ENCODE results near the gene SP1.
A peak's percentile ranks its signal among the peaks of the same experiment; 100 is the strongest.

Gene SP1

DNA sequence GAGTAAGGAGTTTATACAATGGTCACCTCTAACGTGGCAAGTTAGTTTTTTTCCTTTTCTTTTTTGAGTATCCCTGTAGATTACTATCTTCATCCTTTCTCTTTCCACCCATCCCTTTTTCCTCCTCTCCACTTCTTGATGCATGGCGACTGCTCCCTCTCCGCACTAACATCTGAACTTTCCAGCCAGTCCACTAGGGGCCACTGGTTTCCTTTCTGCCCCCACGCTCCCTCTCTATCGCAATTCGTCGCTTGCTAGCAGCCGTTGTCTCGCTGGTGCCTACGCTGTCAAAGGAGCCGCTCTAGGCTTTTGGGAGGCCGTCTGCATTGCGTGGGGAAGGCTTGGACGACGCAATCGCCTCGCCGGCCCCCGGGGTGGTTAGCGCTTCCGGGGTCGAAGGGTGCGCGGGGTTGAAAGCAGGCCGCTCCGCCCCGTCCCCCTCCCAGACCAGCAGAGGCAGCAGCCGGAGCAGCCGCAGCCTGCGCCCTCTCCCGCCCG lies 71.7 kb downstream of the SP1 start, which contains the start of gene PCBP2:
TSS of gene PCBP2 (plus strand) at position 442 of the 498 bp plus-strand sequence. CDS start 2,699 bp downstream, outside the sequence.
- peak; percentile 100 for DNase-seq (ENCODE audit: low spot score)

DNA sequence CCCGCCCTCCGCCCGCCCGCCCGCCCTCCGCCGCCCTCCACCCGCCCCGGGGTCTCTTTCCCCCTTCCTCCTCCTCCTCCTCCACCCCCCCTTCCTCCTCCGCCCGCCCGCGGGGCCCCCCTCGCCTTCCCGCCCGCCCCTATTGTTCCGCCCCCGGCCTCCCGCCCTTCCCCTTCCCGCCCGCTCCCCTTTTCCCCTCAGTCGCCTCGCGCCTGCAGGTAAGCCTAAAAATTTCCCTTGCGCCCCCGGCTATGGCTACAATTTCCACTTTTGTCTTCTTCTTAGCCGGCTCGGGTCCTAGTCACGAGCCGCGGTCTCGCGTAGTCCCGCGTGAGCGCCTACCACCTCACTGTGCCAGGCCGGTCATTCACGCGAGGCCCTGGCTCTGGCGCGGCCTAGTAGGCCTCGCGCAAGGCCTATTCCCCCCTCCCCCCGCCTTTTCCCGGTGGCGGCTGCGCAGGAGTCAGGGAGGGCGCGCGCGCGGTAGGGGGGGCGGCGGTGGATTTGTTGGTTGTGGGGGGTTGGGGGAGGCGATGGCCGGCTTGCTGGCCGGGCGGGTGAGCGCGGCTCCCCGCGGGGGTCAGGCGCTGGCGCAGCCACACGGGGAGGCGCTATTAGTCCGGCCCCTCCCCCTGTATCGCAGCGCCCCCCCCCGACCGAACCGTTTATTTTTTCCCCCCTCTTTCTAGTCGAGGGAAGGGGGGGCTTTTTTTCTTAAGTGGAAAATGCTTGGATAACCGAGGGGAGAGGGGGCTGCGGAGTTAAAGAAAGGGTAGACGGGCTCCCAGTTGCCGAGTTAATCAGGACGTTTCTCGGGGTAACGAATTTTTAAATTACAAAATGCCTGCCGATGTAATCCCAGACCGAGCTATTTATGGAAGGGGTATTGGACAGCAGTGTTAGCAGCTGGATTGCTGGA lies 72.4 kb downstream of the SP1 start:
- peak; percentile 72 for DNase-seq (ENCODE audit: low spot score)

DNA sequence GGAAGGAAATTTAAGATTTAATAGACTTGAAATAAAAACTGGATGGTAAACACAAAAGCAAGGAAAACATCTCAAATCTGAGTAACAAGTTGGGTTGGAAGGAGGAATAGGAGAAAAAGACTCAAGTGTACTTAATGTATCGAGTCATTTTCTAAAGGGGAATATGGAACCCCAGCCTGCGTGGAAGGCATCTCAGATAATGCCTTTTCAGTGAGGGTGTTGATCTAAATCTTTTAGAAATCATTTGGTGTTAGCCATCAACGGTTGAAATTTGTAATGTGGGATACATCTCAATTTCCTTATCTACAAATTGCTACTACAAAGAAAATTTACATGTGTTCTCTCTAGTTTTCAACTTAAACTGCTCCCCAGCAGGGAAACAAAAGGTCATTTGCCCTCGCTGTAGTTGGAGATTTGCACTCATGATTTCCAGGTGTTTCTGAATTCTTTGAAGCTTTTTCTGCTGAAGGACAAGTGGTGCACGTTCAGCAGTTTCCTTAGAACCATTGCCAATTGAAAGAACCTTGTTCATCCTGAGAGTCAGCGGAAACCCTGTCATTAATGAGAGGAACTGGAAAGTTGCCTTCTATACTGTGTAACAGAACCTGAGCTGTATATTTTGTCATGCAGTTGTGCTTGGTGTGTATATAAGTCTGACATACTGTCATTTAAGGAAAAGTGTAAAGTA lies 74.1 kb downstream of the SP1 start:
- DNase-seq (ENCODE audit: low spot score), result no peak

DNA sequence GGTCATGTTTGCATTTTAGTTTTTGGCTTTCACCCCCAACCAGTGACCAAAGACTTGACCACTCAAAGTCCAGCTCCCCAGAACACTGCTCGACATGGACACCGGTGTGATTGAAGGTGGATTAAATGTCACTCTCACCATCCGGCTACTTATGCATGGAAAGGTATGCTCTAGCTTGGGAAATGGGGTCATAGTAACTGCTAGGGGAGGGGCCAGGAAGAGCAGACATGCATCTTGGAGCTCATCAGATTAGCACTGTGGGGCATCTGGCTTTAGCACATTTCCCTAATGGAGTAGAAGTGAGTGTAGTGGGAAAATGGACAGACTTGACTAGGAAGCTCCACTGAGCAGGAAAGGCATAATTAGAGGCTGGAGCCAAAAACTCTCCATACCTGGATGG lies 74.7 kb downstream of the SP1 start:
- DNase-seq (ENCODE audit: low spot score), result no peak

DNA sequence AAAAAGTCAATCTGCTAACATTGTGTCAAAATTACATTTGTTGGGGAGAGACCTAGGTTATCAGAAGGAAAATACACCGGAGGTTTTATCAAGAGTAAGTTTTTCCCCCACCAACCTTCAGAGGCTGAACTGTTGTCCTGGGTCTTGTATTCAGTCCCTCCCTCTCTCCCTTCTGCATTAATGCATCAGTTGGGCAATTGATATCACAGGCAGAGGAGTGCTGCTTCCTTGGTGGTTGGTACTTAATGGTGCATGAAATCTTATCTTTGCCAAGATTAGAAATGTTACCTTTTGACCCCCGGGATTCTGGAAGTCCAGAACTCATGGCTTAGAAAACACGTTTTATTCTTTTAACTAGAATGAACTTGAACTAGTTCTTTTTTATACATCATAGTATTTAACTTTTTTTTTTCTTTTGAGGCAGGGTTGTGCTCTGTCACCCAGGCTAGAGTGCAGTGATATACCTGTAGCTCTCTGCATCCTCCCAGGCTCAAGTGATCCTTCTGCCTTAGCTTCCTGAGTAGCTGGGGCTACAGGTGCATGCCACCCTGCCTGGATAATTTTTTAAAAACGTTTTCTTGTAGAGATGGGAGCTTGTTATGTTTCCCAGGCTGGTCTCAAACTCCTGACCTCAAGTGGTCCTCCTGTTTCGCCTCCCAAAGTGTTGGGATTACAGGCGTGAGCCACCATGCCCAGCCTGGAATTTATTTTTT lies 76.8 kb downstream of the SP1 start:
- DNase-seq (ENCODE audit: low spot score), result no peak

DNA sequence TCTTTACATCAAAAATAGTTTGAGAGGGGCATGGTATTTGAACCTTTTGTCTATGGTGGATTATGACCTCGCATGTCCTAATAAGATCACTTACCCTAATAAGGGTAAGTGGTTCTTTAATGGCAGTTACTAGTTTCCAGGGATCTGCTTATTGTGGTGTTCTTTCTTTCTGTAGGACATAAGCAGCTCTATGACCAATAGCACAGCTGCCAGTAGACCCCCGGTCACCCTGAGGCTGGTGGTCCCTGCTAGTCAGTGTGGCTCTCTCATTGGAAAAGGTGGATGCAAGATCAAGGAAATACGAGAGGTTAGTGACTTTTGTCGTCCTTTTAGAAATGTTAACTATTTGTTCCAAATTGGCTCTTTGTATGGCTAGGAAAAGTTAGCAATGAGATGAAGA lies 79.1 kb downstream of the SP1 start:
- DNase-seq (ENCODE audit: low spot score), result no peak

DNA sequence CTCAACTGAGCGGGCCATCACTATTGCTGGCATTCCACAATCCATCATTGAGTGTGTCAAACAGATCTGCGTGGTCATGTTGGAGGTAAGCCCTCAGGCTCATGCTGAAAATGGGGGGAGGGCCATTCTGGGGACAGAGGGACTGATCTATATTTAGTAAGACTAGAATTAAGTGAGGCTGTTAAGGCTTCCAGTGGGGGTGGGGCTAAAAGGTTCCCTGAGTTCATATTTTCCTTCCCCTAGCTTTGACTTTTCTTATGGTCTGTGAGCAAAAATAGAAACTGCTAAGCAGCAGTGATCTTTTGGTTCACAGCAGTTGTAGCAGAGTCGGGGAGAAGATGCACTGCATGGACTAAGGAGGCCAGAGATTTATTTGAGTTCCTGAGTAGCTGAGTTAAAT lies 81.1 kb downstream of the SP1 start:
- DNase-seq (ENCODE audit: low spot score), result no peak

DNA sequence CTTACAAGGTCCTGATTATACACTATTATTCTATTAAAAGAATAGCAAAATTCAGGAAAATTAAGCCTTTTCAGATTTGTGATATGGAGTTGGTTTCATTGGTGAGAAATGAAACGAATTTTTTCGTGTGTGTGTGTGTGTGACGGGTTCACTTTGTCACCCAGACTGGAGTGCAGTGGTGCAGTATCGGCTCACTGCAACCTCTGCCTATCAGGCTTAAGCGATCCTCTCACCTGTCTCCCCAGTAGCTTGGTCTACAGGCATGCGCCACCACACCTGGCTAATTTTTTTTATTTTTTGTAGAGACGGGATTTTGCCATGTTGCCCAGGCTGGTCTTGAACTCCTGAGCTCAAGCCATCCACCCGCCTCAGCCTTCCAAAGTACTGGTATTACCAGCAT lies 81.6 kb downstream of the SP1 start:
- no peak for DNase-seq (ENCODE audit: low spot score)

DNA sequence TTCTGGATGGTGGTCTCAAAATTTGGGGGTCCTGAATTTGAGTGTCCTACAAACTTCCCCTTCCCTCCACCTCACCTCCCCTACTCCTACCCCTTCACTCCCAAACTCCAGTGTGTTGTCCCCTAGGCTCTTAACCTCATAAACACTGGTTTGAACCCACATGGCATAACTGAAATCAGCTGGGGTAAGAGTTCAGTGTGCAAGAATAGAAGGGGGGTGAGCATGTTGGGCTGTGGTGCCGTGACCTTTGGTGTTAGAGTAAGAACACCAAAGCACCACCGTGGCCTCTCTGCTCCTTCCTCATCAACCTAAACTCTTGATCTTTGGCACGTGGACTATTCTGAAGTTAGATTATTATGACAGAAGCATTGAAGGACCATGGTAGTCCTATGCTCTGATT lies 83.0 kb downstream of the SP1 start:
- DNase-seq (ENCODE audit: low spot score), result no peak

DNA sequence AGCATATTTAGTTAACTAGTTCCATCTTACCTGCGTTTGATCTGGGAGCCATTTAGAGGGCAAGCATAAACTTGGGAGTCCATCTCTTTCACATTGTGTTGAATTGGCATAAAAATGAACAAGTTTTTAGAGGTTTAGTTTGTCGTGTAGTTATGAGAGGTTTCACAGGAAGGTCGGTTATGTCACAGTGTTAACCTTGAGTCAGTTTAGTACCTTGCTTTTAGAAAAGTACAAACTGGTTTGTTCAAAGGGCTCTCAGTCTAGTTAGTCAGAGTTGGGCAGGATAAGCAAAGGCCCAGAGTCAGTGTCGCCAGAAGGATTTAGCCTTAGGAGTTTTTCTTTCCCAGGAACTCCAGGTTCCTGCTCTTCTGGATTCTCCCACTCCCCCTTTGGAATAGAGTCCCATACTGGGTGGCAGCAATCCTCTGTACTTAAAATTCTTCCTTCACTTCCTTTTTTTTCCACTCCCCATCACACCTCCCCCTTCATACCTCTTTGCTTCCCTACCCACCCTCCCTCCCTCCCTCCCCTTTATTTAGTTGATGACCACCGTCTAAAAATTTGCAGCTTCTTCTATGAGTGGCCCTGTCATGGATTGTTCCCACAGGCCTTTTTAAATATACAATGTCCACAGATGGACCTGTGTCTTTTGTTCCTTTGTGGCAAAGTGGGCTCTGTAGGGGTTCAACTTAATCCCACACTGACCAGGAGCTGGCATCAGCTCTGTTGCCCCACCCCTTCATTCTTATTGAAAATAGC lies 84.0 kb downstream of the SP1 start:
- no peak for DNase-seq (ENCODE audit: low spot score)

DNA sequence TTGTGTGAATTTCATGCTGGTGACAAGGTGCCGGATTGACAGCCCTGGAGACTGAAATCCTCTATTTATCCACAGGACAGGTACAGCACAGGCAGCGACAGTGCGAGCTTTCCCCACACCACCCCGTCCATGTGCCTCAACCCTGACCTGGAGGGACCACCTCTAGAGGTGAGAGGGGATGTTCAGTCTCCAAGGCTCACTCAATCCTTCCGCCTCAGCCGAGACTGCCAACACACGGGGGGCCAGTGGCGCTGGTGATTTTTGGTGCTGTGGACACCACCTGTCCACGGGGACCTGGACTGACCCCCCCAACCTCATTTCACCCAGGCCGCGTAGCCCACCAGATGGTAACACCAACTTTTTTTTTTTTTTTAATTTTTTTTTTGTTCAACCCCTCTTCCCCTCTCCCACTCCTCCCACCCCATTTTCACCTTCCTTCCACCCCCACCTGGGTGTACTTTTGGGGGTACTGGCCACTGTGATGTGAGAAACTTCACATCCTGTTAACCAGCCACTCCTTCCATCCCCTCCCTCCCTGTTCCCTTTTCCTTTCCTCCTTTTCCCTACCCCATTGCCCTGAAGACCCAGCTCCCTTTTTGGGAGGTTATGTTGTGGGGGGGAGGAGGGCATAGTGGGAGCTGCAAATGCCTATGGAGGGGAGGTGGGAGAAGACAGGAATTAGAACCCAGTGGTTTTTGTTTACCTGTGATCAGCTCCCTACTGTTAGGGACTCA lies 84.9 kb downstream of the SP1 start:
- no peak for DNase-seq (ENCODE audit: low spot score)

DNA sequence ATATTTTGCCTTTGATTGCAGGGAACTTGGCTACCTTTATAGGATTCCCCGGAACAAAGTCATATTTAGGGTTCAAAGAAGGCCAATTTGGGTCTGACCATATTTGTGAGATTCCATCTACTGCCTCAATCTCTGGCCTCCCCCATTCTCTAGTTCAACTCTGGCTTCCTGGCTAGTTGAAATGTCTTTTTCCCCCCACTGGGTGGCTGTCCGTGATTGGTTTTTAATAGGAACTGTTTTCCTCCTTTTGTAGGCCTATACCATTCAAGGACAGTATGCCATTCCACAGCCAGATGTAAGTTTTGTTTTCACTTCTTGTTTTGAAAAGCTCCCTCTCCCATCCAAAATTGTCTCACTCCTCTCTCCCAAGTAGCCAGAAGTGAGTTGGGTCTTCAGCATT lies 85.7 kb downstream of the SP1 start:
- DNase-seq (ENCODE audit: low spot score), result no peak

Data from LoVo (cell line).